ENCODE data around the gene TMED9.

TMED9 gene

DNA sequence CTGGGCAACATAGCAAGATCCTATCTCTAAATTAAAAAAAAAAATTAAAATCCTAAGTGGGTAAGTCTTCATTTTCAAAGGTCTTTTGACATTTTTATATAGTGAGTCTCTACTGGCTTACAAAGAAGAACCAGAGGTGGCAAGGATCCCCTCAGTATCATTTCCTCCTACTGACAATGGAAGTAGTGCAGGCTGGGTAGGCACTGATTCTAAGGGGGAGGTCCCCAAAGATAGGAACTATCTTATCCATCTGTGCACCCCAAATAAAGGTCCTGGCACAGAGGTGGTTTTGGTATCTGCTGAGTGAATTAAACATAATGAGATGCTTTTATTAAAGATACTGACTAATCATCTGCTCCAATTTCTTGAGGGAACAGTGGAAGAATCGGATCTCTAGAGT, 41.9 kb upstream of the TMED9 start:
- TF ChIP-seq, protein P1, sequence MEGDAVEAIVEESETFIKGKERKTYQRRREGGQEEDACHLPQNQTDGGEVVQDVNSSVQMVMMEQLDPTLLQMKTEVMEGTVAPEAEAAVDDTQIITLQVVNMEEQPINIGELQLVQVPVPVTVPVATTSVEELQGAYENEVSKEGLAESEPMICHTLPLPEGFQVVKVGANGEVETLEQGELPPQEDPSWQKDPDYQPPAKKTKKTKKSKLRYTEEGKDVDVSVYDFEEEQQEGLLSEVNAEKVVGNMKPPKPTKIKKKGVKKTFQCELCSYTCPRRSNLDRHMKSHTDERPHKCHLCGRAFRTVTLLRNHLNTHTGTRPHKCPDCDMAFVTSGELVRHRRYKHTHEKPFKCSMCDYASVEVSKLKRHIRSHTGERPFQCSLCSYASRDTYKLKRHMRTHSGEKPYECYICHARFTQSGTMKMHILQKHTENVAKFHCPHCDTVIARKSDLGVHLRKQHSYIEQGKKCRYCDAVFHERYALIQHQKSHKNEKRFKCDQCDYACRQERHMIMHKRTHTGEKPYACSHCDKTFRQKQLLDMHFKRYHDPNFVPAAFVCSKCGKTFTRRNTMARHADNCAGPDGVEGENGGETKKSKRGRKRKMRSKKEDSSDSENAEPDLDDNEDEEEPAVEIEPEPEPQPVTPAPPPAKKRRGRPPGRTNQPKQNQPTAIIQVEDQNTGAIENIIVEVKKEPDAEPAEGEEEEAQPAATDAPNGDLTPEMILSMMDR (IDR thresholded peaks at IDR 0.05; ENCODE audit: insufficient read depth, low read depth, low read length, missing control alignments): no peak
- no peak for DNase-seq (ENCODE audit: low read depth)

DNA sequence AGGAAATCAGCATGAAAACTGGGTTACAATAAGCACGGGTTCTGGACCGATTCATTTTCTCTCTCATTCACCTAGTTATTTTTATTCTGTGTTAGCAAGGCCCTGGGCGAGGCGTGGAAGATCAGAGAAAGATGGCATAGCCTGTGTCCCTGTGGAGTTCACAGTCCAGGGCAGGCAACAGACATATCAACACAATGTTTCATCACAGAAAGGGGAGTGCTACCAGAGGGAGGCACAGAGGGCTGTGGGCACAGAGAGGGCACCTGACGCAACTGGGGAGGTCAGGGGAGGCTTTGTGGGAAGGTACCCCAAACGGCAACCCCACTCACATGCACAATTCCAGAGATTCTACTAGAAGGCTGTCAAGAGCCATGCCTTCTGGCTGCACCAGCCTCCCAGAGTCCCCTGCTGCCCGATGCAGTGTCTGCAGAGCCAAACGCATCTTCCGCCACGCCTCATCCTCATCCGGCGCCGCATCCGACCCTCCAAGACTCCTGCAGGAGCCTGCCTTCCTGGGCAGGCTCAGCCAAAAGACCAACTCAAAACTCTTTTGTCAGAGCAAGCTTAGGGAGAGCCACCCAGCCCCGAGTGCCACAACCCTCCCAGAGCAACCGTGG, 39.1 kb upstream of the TMED9 start:
- DNase-seq (ENCODE audit: low read depth): peak; percentile 35
- TF ChIP-seq, protein P1 (IDR thresholded peaks at IDR 0.05; ENCODE audit: insufficient read depth, low read depth, low read length, missing control alignments): no peak
- H3K4me3 ChIP-seq (ENCODE audit: low read length): peak overlapping the region; percentile 74

More for the DNA sequence above, 41.9 kb upstream of the TMED9 start:
- no peak overlapping the region for H3K4me3 ChIP-seq (ENCODE audit: low read length)

DNA sequence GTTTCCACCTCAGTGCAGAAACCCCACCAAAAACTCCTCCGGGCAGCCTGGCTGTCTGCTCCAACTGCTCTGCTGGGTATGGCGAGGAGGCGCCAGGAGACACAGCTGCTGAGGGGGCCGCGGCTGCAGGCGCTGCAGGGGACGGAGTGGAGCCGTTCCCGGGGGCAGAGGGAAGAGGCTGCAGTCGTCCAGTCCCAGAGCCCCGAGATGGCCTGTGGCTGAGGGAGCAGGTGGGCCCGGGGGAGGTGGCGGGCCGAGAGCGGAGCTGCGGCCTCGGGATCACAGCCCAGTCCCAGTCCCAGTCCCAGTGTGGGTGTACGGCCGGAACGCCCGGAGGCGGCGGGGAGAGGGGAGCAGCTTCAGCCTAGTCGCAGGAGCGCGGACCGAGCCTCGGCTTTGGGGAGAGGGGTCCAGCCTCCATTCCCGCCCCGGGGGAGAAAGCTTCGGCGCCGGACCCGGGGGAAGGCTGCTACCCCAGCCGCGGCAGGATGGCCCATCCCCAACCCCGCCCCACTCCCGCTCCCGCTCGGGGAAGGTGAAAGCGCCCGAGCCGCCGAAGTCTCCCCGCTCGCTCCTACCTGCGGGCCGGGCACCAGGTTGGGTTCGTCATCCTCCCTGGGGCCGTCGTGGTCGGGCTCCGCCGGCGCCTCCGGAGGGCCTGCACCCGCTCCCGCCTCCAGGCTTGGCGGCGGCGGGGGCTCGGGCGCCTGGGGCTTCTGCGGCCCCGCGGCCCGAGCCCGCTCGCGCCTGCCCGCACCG, 38.2 kb upstream of the TMED9 start:
- TF ChIP-seq, protein P1 (IDR thresholded peaks at IDR 0.05; ENCODE audit: insufficient read depth, low read depth, low read length, missing control alignments): no peak
- DNase-seq (ENCODE audit: low read depth): peak; percentile 27
- H3K4me3 ChIP-seq (ENCODE audit: low read length): peak overlapping the region; percentile 74

DNA sequence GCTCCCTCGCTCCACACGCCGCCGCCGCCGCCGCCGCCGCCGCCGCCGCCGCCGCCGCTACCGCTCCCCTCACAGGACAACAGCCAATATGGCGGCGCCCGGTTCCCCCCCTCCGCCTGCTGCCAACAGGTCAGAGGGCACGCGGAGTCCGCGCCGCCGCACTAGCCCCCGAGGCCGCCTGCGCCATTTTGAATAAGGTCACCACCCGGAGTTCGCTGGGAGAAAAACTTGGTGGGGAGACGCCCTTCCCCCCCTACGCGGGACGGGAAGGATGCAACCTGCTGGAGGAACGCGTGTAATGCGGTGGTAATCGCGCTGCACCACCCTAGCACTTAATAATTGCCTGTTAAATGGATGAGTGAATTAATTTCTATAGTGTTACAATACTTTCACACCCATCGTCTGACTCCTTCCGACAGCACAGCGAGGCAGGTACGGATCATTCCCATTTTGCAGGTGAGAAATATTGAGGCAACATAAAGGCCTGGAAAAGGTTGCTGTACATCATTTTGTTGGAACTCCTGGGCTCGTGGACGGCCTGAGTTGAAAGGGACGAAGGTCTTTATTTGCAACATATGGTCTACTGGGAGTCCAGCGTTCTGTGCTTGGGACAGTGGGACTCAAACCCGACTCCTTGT, 37.4 kb upstream of the TMED9 start, which contains the start of gene FAM193B:
TSS of gene FAM193B (minus strand) at position 90 of the 638 bp plus-strand sequence. CDS start 105 bp downstream, outside the sequence.
- TF ChIP-seq, protein P1 (IDR thresholded peaks at IDR 0.05; ENCODE audit: insufficient read depth, low read depth, low read length, missing control alignments): peak; percentile 41

DNA sequence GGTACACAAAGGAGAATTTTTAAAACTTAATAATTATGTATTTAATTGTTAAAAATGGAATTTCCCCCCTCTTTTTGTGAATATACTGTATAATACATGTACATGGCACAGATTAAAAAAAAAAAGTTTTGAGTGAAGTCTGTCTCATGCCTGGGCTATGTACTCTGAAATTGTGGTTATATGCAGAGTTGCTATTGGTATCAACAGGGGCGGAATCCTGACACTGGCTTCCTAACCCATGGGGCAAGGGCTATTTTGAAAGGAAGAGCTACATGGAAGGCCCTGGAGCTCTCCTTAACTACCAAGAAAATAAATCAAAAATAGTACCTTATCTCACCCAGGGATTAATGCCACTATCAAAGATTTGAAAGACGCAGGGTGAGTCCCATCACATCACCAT, 36.8 kb upstream of the TMED9 start:
- TF ChIP-seq, protein P1 (IDR thresholded peaks at IDR 0.05; ENCODE audit: insufficient read depth, low read depth, low read length, missing control alignments): no peak
- no peak overlapping the region for H3K4me3 ChIP-seq (ENCODE audit: low read length)
- no peak for DNase-seq (ENCODE audit: low read depth)

More for the DNA sequence above, 37.4 kb upstream of the TMED9 start, which contains the start of gene FAM193B:
- H3K4me3 ChIP-seq (ENCODE audit: low read length): peak within 1 kb of the TSS; percentile 74
- DNase-seq (ENCODE audit: low read depth): peak; percentile 92

DNA sequence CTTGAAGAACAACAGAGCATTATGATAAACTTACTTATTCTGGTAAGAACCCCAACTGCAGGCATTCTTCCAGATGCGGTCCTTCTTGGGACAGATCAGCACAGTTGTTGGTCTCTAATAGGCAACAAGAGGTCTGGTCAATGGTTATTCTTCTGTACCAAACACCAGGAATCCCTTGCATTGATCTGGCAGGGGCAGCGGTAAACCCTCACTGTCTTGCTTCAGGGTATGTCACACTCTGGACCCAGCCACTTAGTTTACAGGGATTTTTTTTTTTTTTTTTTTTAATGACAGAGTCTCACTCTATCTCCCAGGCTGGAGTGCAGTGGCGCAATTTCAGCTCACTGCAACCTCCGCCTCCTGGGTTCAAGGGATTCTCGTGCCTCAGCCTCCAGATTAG, 36.3 kb upstream of the TMED9 start:
- TF ChIP-seq, protein P1 (IDR thresholded peaks at IDR 0.05; ENCODE audit: insufficient read depth, low read depth, low read length, missing control alignments): no peak
- DNase-seq (ENCODE audit: low read depth): no peak
- H3K4me3 ChIP-seq (ENCODE audit: low read length): no peak overlapping the region
